Keratinocyte (primary cell): ENCODE measurements around the gene APCDD1L. TPM values are rescaled to one million over a fixed set of nuclear protein-coding genes. Genes with fewer than 3 reads are reported as not detected.

Source experiments
- DNase-seq: peaks from one replicate; pipeline ENCODE4 v3.0.0-alpha.2; 2011; ENCODE audit warnings: low read depth, missing footprints, low spot score
- FAIRE-seq: peaks from 2 replicates; lab custom pipeline; 2011; peaks lifted over from hg19 to GRCh38; lab: Jason Lieb, UNC
- H2AFZ ChIP-seq: 2 replicates; pipeline ENCODE4 v1.6.0; 2012; ENCODE audit warnings: low read length, control low read depth, inconsistent platforms; ENCODE audit not compliant: control insufficient read depth
- H3K27ac ChIP-seq: 2 replicates; pipeline ENCODE4 v1.5.1; 2011; ENCODE audit warnings: low read length; ENCODE audit not compliant: control insufficient read depth, insufficient read depth
- H3K27me3 ChIP-seq: 3 replicates; pipeline ENCODE4 v1.6.0; 2011; ENCODE audit warnings: low read length; ENCODE audit not compliant: control insufficient read depth, insufficient read depth; ENCODE audit errors: extremely low read depth
- H3K36me3 ChIP-seq, 2 experiments: 2 replicates in 1 of 2; 3 replicates in 1 of 2; pipeline ENCODE4 v1.5.1; 2011; ENCODE audit warnings: low read length in 2 of 2, mild to moderate bottlenecking in 1 of 2; ENCODE audit not compliant: control insufficient read depth in 2 of 2, insufficient read depth in 2 of 2; ENCODE audit errors: extremely low read depth in 1 of 2
- H3K4me1 ChIP-seq: 3 replicates; pipeline ENCODE4 v1.5.1; 2011; ENCODE audit warnings: low read length; ENCODE audit not compliant: control insufficient read depth, insufficient read depth; ENCODE audit errors: extremely low read depth
- H3K4me2 ChIP-seq: 3 replicates; pipeline ENCODE4 v1.6.0; 2011; ENCODE audit warnings: low read depth, low read length; ENCODE audit not compliant: control insufficient read depth, insufficient read depth; ENCODE audit errors: extremely low read depth
- H3K4me3 ChIP-seq, 3 experiments: fragments of 200-600 bp in 1 of 3; sonication (generic) in 1 of 3; 2 replicates in 2 of 3; 3 replicates in 1 of 3; pipeline ENCODE4 v1.5.1; 2011 to 2016; ENCODE audit warnings: low read length in 3 of 3, mild to moderate bottlenecking in 3 of 3, control low read depth in 2 of 3, inconsistent platforms in 1 of 3, low read depth in 1 of 3, mixed read lengths in 1 of 3, mixed run types in 1 of 3, moderate library complexity in 1 of 3; ENCODE audit not compliant: control insufficient read depth in 2 of 3, insufficient read depth in 2 of 3; ENCODE audit errors: extremely low read depth in 1 of 3
- H3K79me2 ChIP-seq: 2 replicates; pipeline ENCODE4 v1.6.0; 2012; ENCODE audit warnings: low read length; ENCODE audit not compliant: control insufficient read depth, insufficient read depth
- H3K9ac ChIP-seq: 3 replicates; pipeline ENCODE4 v1.6.0; 2011; ENCODE audit warnings: low read length; ENCODE audit not compliant: control insufficient read depth, insufficient read depth; ENCODE audit errors: extremely low read depth
- H3K9me1 ChIP-seq: 3 replicates; pipeline ENCODE4 v1.6.0; 2011; ENCODE audit warnings: low read length; ENCODE audit not compliant: control insufficient read depth, insufficient read depth; ENCODE audit errors: extremely low read depth
- H3K9me3 ChIP-seq: 2 replicates; pipeline ENCODE4 v1.5.1; 2012; ENCODE audit warnings: low read depth, low read length; ENCODE audit not compliant: control insufficient read depth
- H4K20me1 ChIP-seq: 3 replicates; pipeline ENCODE4 v1.6.0; 2011; ENCODE audit warnings: low read length; ENCODE audit not compliant: control insufficient read depth, insufficient read depth; ENCODE audit errors: extremely low read depth
- CTCF ChIP-seq, 3 experiments: IDR thresholded peaks in 1 of 3; conservative IDR thresholded peaks in 1 of 3; optimal IDR thresholded peaks in 1 of 3; 2 replicates in 2 of 3; 3 replicates in 1 of 3; pipeline versions ENCODE3 to v1.5.1; 2011; ENCODE audit warnings: low read length in 3 of 3, mild to moderate bottlenecking in 3 of 3, moderate library complexity in 2 of 3, control low read depth in 1 of 3, inconsistent platforms in 1 of 3; ENCODE audit not compliant: insufficient read depth in 2 of 3; ENCODE audit errors: extremely low read depth in 1 of 3
- EZH2 ChIP-seq: IDR thresholded peaks from one replicate; pipeline ENCODE4 v1.6.1; 2012; ENCODE audit warnings: inconsistent platforms, mild to moderate bottlenecking, low read length, moderate library complexity
- dilution Hi-C: fragments of 300-500 bp; cut with MboI; formaldehyde crosslinking; loops from one replicate; pipeline ENCODE4 v1.7.0; 2020; ENCODE audit warnings: low sequenced_read_pairs; ENCODE audit not compliant: extremely low pct_ligation_motif_present
- polyA plus RNA-seq, 5 experiments: library from polyadenylated mRNA; depleted of rRNA in 3 of 5; stranded (reverse) in 3 of 5; stranded (forward) in 1 of 5; unstranded in 1 of 5; fragments of >200 nt; gene quantifications; 1 replicate in 1 of 5; 2 replicates in 3 of 5; 3 replicates in 1 of 5; pipeline versions ENCODE4 v1.2.1 to v1.2.3, GENCODE V29; 2011 to 2012; ENCODE audit warnings: missing spikeins in 2 of 5, low read depth in 1 of 5, low replicate concordance in 1 of 5

The APCDD1L gene
- polyA plus RNA-seq, 1 donor (not counting 4 experiments of a cell fraction or from before 2014, with no cell fraction given) = 0.67 TPM

GRCh38 chr20:58518896-58519593 is 3.8 kb upstream of the APCDD1L start:
- no peak for TF ChIP-seq CTCF (optimal IDR thresholded peaks at IDR 0.05 in 1 of 3, IDR thresholded peaks at IDR 0.05 in 1 of 3, conservative IDR thresholded peaks at IDR 0.05 in 1 of 3; ENCODE audit: extremely low read depth in 1 of 3, insufficient read depth in 2 of 3, low read length in 3 of 3)
- no peak for TF ChIP-seq EZH2
- H3K79me2 ChIP-seq = no peaks in the 10 kb centered on the region
- no peaks in the 10 kb centered on the region for H4K20me1 ChIP-seq
- H3K4me1 ChIP-seq = peaks cover 17% of the 10 kb centered on the region
- peaks cover 27% of the 10 kb centered on the region for H3K27me3 ChIP-seq
- DNase-seq (no peak), FAIRE-seq (no peak)
- no peak overlapping the region for H3K4me3 ChIP-seq
- no peak overlapping the region for H3K9ac ChIP-seq
- H3K36me3 ChIP-seq = no peaks in the 10 kb centered on the region
- H2AFZ ChIP-seq = no peak overlapping the region
- H3K4me2 ChIP-seq = no peak overlapping the region
- no peak overlapping the region for H3K27ac ChIP-seq
- dilution Hi-C loops = no loop called here
- H3K9me3 ChIP-seq = no peaks in the 10 kb centered on the region
- H3K9me1 ChIP-seq = no peaks in the 10 kb centered on the region

- Histone ChIP-seq H3K4me1 (peaks cover 14% of the 10 kb centered on the region), H3K9me1 (no peaks in the 10 kb centered on the region), H3K79me2 (no peaks in the 10 kb centered on the region), H3K4me3 (no peak overlapping the region), H3K4me2 (no peak overlapping the region), H4K20me1 (no peaks in the 10 kb centered on the region), H3K36me3 (no peaks in the 10 kb centered on the region), H3K9ac (no peak overlapping the region), H3K27me3 (peaks cover 34% of the 10 kb centered on the region), H3K9me3 (no peaks in the 10 kb centered on the region), H3K27ac (no peak overlapping the region), H2AFZ (no peak overlapping the region)
- dilution Hi-C loops = no loop called here
- TF ChIP-seq CTCF (optimal IDR thresholded peaks at IDR 0.05 in 1 of 3, IDR thresholded peaks at IDR 0.05 in 1 of 3, conservative IDR thresholded peaks at IDR 0.05 in 1 of 3; ENCODE audit: extremely low read depth in 1 of 3, insufficient read depth in 2 of 3, low read length in 3 of 3) (no peak), EZH2 (no peak)
- FAIRE-seq = no peak
- DNase-seq = no peak
Measured at GRCh38 chr20:58518387-58518786, 3.2 kb upstream of the APCDD1L start.
